Measurements from ENCODE around the gene EYA2. TPM values are rescaled to one million over a fixed set of nuclear protein-coding genes. Genes with fewer than 3 reads are reported as not detected.

The EYA2 gene
- total and polyA plus RNA-seq, 2 donors (not counting 3 experiments of a cell fraction or from before 2014, with no cell fraction given): not detected

DNA sequence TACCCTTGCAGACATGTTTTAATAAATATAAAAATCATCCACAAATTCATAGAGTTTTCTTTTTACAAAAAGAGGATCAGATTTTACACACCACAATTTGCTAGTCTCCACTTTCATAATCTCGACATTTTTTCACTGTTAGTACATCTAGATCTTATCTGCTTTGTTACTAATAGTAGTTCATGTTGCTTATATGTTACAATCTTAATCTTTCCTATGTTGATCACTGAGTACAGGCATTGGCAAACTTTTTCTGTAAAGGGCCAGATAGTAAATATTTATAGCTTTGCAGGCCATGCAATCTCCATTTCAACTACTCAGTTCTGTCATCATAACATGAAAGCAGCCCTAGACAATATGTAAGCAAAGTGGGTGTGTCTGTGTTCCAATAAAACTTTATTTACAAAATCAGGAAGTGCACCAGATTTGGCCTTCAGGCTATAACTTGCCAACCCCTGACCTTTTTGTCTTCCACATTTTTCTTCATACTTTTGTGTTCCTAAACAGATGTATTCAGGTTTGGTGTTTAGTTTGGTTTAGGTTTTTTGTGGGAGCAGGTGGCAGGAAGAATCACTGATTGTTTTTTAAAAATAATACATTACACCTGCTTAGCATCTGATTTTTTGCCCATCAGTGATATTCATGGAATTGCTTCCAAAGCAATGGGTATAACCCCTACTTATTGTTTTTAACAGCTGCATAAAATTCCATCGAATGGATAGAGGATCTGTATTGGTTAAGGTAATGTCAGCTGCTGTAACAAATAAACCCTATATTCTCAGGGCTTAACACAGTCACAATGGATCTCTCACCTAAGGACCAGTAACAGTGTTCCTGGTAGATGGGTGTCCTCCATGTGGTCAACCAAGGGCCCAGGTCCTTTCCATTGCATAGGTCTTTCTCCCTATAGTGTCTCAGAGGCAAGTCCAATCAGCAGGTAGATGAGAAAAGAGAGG lies 61.2 kb downstream of the EYA2 start:
- TF ChIP-seq GATA2 (IDR thresholded peaks at IDR 0.05; ENCODE audit: insufficient read depth, insufficient read length, low read depth, low read length): no peak
- no peak for TF ChIP-seq EZH2 (IDR thresholded peaks at IDR 0.05; ENCODE audit: borderline replicate concordance, low read depth, low read length, severe bottlenecking)
- TF ChIP-seq POLR2AphosphoS5 (IDR thresholded peaks at IDR 0.05; ENCODE audit: insufficient read depth, low read depth, low read length): no peak
- no peak for TF ChIP-seq JUN (IDR thresholded peaks at IDR 0.05; ENCODE audit: borderline replicate concordance, insufficient read depth, insufficient read length, low read depth)
- TF ChIP-seq MYC (IDR thresholded peaks at IDR 0.05; ENCODE audit: low read depth, low read length): no peak
- TF ChIP-seq, protein P1, sequence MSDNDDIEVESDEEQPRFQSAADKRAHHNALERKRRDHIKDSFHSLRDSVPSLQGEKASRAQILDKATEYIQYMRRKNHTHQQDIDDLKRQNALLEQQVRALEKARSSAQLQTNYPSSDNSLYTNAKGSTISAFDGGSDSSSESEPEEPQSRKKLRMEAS (IDR thresholded peaks at IDR 0.05; ENCODE audit: insufficient read depth, insufficient read length): no peak
- Histone ChIP-seq H3K9ac (replicated peaks; ENCODE audit: extremely low read depth, insufficient read depth, low read length) (no peak overlapping the region), H3K79me2 (ENCODE audit: control insufficient read depth, insufficient read depth, low read length) (no peaks in the 10 kb centered on the region), H4K20me1 (replicated peaks; ENCODE audit: control insufficient read depth, extremely low read depth, insufficient read depth, low read length) (no peaks in the 10 kb centered on the region), H2AFZ (ENCODE audit: low read depth, low read length) (no peak overlapping the region), H3K9me1 (replicated peaks; ENCODE audit: control insufficient read depth, extremely low read depth, insufficient read depth, low read length) (no peaks in the 10 kb centered on the region), H3K27ac (ENCODE audit: insufficient read depth, low read depth, low read length) (no peak overlapping the region), H3K4me1 (ENCODE audit: control insufficient read depth, extremely low read depth, insufficient read depth, low read length) (no peaks in the 10 kb centered on the region), H3K4me3 (replicated peaks in 1 of 3; ENCODE audit: insufficient read depth in 1 of 3, low read depth in 1 of 3, low read length in 3 of 3) (no peak overlapping the region), H3K4me2 (ENCODE audit: insufficient read depth, low read length) (no peak overlapping the region), H3K9me3 (replicated peaks; ENCODE audit: control insufficient read depth, insufficient read depth, low read length) (no peaks in the 10 kb centered on the region), H3K27me3 (ENCODE audit: control insufficient read depth in 2 of 2, insufficient read depth in 2 of 2, low read length in 2 of 2) (no peaks in the 10 kb centered on the region), H3K36me3 (ENCODE audit: control insufficient read depth in 2 of 2, extremely low read depth in 1 of 2, insufficient read depth in 2 of 2, low read length in 2 of 2) (no peaks in the 10 kb centered on the region)
- DNase-seq (ENCODE audit: low read depth, low spot score) (no peak), FAIRE-seq (no peak)
- intact Hi-C loops (cut with micrococcal nuclease) (no loop called here), dilution Hi-C loops (cut with MboI; ENCODE audit: extremely low pct_ligation_motif_present, low sequenced_read_pairs) (no loop called here)
- ChIA-PET CTCF (no interaction called here), POLR2A (no interaction called here)
- BruUV-seq (replicated peaks): no TSS peak

Data from endothelial cell of umbilical vein (primary cell).